Activated CD8-positive, alpha-beta T cell treated with anti-CD3 and anti-CD28 coated beads for 36 hours (primary cell): Measurements from ENCODE around the gene DPCD. TPM values are rescaled to one million over a fixed set of nuclear protein-coding genes. Genes with fewer than 3 reads are reported as not detected.

ENCODE experiments used
- ATAC-seq: fragments of 200-7000 bp; cut with Tn5 transposase; one replicate; pipeline ENCODE4 v1.10.0; 2021; ENCODE audit warnings: mild to moderate bottlenecking, moderate library complexity
- CTCF ChIA-PET: fragments of 350-600 bp; sonication (Branson Sonifier 250); formaldehyde crosslinking; loops from one replicate; lab custom pipeline; 2021; ENCODE audit warnings: antibody characterized with exemption; lab: Charles Lee
- POLR2A ChIA-PET: fragments of 350-600 bp; sonication (Branson Sonifier 250); formaldehyde crosslinking; loops from one replicate; lab custom pipeline; 2021; ENCODE audit warnings: antibody characterized with exemption; lab: Charles Lee
- DNase-seq: peaks from one replicate; pipeline ENCODE4 v3.0.0-alpha.2; 2020
- H3K27ac Mint-ChIP-seq: one replicate; pipeline ENCODE4 v1.8.0; 2021; ENCODE audit warnings: mild to moderate bottlenecking, mixed read lengths
- H3K27me3 Mint-ChIP-seq: one replicate; pipeline ENCODE4 v1.8.0; 2021; ENCODE audit warnings: mixed read lengths
- H3K36me3 Mint-ChIP-seq: one replicate; pipeline ENCODE4 v1.8.0; 2021; ENCODE audit warnings: low read depth, mixed read lengths
- H3K4me1 Mint-ChIP-seq: one replicate; pipeline ENCODE4 v1.8.0; 2021; ENCODE audit warnings: low read depth, mixed read lengths
- H3K4me3 Mint-ChIP-seq: one replicate; pipeline ENCODE4 v1.8.0; 2021; ENCODE audit warnings: mild to moderate bottlenecking, moderate library complexity, mixed read lengths
- H3K9me3 Mint-ChIP-seq: one replicate; pipeline ENCODE4 v1.8.0; 2021; ENCODE audit warnings: mixed read lengths
- CTCF ChIP-seq: fragments of 200-600 bp; IDR thresholded peaks from one replicate; pipeline ENCODE4 v1.8.0; 2022; ENCODE audit warnings: antibody characterized with exemption, mild to moderate bottlenecking
- intact Hi-C: fragments of 100-400 bp; cut with micrococcal nuclease; formaldehyde crosslinking; loops from one replicate; pipeline ENCODE4 v1.10.0; 2022
- total RNA-seq, 2 experiments: library from RNA; stranded (reverse); gene quantifications; one replicate each; pipeline ENCODE4 v1.2.3, GENCODE V29; 2021

The DPCD gene
- total RNA-seq, 2 experiments from 2014 or later = 19.0 TPM

- CTCF ChIA-PET = interaction anchor here (0.8 kb wide), 1 partner anchor 46 kb away, joined by 3 read pairs; no protein-coding TSS in a partner anchor
- intact Hi-C loops = no loop called here
- ATAC-seq (no peak), DNase-seq (no peak)
- POLR2A ChIA-PET = no interaction called here
- Mint-ChIP-seq H3K27me3 (no peaks in the 10 kb centered on the region), H3K36me3 (peaks cover 12% of the 10 kb centered on the region), H3K4me3 (no peak overlapping the region), H3K9me3 (no peaks in the 10 kb centered on the region), H3K27ac (no peak overlapping the region), H3K4me1 (no peaks in the 10 kb centered on the region)
- no peak for TF ChIP-seq CTCF
These were observed 35.7 kb upstream of the DPCD start for GRCh38 chr10:101552442-101552841.

- Mint-ChIP-seq H3K9me3 (no peaks in the 10 kb centered on the region), H3K4me3 (no peak overlapping the region), H3K27ac (no peak overlapping the region), H3K36me3 (peaks cover 5% of the 10 kb centered on the region), H3K4me1 (peaks cover 9% of the 10 kb centered on the region), H3K27me3 (peaks cover 4% of the 10 kb centered on the region)
- DNase-seq (no peak), ATAC-seq (no peak)
- intact Hi-C loops = no loop called here
- POLR2A ChIA-PET = no interaction called here
- CTCF ChIA-PET = no interaction called here
- TF ChIP-seq CTCF = no peak
These were observed 30.6 kb upstream of the DPCD start for GRCh38 chr10:101557541-101557940.

- Mint-ChIP-seq H3K36me3 (no peaks in the 10 kb centered on the region), H3K9me3 (no peaks in the 10 kb centered on the region), H3K27me3 (peaks cover 4% of the 10 kb centered on the region), H3K27ac (no peak overlapping the region), H3K4me1 (peaks cover 9% of the 10 kb centered on the region), H3K4me3 (no peak overlapping the region)
- intact Hi-C loops = no loop called here
- ATAC-seq (peak; percentile 50), DNase-seq (no peak)
- POLR2A ChIA-PET = interaction anchor here (0.6 to 1.2 kb wide), 2 partner anchors 34 to 702 kb away, joined by 3 read pairs; no protein-coding TSS in a partner anchor
- no peak for TF ChIP-seq CTCF
- CTCF ChIA-PET = interaction anchor here (1.9 to 3.9 kb wide), 2 partner anchors 11 to 13 kb away, joined by 5 to 13 read pairs; no protein-coding TSS in a partner anchor
These were observed 29.9 kb upstream of the DPCD start for GRCh38 chr10:101558204-101558603.

GRCh38 chr10:101558671-101559595 is 29.2 kb upstream of the DPCD start:
- H3K9me3 Mint-ChIP-seq = no peaks in the 10 kb centered on the region
- intact Hi-C loops = no loop called here
- TF ChIP-seq CTCF = no peak
- ChIA-PET POLR2A (interaction anchor here (1.2 to 1.3 kb wide), 2 partner anchors 35 to 51 kb away, joined by 3 read pairs; no protein-coding TSS in a partner anchor), CTCF (interaction anchor here (1.5 to 3.9 kb wide), 3 partner anchors 11 to 285 kb away, joined by 3 to 13 read pairs (median 5); no protein-coding TSS in a partner anchor)
- H3K4me1 Mint-ChIP-seq = peaks cover 9% of the 10 kb centered on the region
- no peaks in the 10 kb centered on the region for H3K36me3 Mint-ChIP-seq
- ATAC-seq (peak; percentile 12), DNase-seq (no peak)
- H3K27ac Mint-ChIP-seq = no peak overlapping the region
- H3K27me3 Mint-ChIP-seq = peaks cover 9% of the 10 kb centered on the region
- no peak overlapping the region for H3K4me3 Mint-ChIP-seq
